Measurements from ENCODE around the gene MOB3B. TPM values are rescaled to one million over a fixed set of nuclear protein-coding genes. Genes with fewer than 3 reads are reported as not detected.

The MOB3B gene
- total and polyA plus RNA-seq, 10 of the 15 experiments (the other 5 are each of a cell fraction or from before 2014, with no cell fraction given) = 0.44 to 2.7 (median 0.91) TPM

DNA sequence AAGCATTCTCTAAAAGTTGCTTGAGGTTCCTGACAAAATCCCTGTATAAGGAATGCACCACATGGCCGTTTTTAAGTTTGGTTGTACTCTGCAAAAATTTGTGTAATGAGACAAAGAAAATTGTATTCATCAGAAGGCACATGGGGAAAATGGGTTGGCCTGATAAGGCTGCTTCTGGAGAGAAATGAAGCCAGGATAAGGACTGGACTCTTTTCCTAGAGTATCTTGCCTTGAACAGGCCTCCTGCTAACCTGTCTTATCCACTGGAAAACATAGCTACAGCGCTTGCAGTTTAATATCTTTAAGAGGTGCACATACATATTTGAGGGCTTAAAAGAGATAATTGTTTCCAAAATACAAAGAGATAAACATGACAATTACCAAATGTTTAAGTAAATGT is 46.9 kb downstream of the MOB3B start:
- FAIRE-seq (no peak), DNase-seq (ENCODE audit: low read depth, low spot score) (no peak), ATAC-seq (no peak)
- RAD21 ChIA-PET (ENCODE audit: unreplicated experiment) = interaction anchor here (0.9 kb wide), 1 partner anchor 105 kb away, joined by 3 read pairs; no protein-coding TSS in a partner anchor
- no peak for TF ChIP-seq NFXL1 (IDR thresholded peaks at IDR 0.05; ENCODE audit: borderline replicate concordance)
- TF ChIP-seq CREB1 (IDR thresholded peaks at IDR 0.05; ENCODE audit: low read depth) = no peak
- TF ChIP-seq NBN (IDR thresholded peaks at IDR 0.05) = no peak
- no peak for TF ChIP-seq FOS (IDR thresholded peaks at IDR 0.05; ENCODE audit: borderline replicate concordance, extremely low read depth, insufficient read length)
- TF ChIP-seq TCF7 (IDR thresholded peaks at IDR 0.05; ENCODE audit: borderline replicate concordance) = no peak
- TF ChIP-seq, protein P1, sequence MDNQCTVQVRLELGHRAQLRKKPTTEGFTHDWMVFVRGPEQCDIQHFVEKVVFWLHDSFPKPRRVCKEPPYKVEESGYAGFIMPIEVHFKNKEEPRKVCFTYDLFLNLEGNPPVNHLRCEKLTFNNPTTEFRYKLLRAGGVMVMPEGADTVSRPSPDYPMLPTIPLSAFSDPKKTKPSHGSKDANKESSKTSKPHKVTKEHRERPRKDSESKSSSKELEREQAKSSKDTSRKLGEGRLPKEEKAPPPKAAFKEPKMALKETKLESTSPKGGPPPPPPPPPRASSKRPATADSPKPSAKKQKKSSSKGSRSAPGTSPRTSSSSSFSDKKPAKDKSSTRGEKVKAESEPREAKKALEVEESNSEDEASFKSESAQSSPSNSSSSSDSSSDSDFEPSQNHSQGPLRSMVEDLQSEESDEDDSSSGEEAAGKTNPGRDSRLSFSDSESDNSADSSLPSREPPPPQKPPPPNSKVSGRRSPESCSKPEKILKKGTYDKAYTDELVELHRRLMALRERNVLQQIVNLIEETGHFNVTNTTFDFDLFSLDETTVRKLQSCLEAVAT (IDR thresholded peaks at IDR 0.05) = no peak
- TF ChIP-seq, protein P2, sequence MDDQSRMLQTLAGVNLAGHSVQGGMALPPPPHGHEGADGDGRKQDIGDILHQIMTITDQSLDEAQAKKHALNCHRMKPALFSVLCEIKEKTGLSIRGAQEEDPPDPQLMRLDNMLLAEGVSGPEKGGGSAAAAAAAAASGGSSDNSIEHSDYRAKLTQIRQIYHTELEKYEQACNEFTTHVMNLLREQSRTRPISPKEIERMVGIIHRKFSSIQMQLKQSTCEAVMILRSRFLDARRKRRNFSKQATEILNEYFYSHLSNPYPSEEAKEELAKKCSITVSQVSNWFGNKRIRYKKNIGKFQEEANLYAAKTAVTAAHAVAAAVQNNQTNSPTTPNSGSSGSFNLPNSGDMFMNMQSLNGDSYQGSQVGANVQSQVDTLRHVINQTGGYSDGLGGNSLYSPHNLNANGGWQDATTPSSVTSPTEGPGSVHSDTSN (IDR thresholded peaks at IDR 0.05; ENCODE audit: insufficient replicate concordance, low read depth, low read length) = no peak
- no peak for TF ChIP-seq STAT3 (IDR thresholded peaks at IDR 0.05; ENCODE audit: low read depth, low read length)
- TF ChIP-seq, protein P3, sequence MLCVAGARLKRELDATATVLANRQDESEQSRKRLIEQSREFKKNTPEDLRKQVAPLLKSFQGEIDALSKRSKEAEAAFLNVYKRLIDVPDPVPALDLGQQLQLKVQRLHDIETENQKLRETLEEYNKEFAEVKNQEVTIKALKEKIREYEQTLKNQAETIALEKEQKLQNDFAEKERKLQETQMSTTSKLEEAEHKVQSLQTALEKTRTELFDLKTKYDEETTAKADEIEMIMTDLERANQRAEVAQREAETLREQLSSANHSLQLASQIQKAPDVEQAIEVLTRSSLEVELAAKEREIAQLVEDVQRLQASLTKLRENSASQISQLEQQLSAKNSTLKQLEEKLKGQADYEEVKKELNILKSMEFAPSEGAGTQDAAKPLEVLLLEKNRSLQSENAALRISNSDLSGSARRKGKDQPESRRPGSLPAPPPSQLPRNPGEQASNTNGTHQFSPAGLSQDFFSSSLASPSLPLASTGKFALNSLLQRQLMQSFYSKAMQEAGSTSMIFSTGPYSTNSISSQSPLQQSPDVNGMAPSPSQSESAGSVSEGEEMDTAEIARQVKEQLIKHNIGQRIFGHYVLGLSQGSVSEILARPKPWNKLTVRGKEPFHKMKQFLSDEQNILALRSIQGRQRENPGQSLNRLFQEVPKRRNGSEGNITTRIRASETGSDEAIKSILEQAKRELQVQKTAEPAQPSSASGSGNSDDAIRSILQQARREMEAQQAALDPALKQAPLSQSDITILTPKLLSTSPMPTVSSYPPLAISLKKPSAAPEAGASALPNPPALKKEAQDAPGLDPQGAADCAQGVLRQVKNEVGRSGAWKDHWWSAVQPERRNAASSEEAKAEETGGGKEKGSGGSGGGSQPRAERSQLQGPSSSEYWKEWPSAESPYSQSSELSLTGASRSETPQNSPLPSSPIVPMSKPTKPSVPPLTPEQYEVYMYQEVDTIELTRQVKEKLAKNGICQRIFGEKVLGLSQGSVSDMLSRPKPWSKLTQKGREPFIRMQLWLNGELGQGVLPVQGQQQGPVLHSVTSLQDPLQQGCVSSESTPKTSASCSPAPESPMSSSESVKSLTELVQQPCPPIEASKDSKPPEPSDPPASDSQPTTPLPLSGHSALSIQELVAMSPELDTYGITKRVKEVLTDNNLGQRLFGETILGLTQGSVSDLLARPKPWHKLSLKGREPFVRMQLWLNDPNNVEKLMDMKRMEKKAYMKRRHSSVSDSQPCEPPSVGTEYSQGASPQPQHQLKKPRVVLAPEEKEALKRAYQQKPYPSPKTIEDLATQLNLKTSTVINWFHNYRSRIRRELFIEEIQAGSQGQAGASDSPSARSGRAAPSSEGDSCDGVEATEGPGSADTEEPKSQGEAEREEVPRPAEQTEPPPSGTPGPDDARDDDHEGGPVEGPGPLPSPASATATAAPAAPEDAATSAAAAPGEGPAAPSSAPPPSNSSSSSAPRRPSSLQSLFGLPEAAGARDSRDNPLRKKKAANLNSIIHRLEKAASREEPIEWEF (IDR thresholded peaks at IDR 0.05; ENCODE audit: insufficient replicate concordance, low read depth, low read length) = no peak
- TF ChIP-seq RAD21 (IDR thresholded peaks at IDR 0.05; ENCODE audit: insufficient read depth, low read depth, low read length) = no peak
- TF ChIP-seq, protein P4, sequence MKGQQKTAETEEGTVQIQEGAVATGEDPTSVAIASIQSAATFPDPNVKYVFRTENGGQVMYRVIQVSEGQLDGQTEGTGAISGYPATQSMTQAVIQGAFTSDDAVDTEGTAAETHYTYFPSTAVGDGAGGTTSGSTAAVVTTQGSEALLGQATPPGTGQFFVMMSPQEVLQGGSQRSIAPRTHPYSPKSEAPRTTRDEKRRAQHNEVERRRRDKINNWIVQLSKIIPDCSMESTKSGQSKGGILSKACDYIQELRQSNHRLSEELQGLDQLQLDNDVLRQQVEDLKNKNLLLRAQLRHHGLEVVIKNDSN (IDR thresholded peaks at IDR 0.05; ENCODE audit: borderline replicate concordance, extremely low read length, insufficient read depth, low read depth, low read length) = no peak
- no peak for TF ChIP-seq RCOR1 (conservative IDR thresholded peaks at IDR 0.05; ENCODE audit: low read depth, low read length)
- TF ChIP-seq IKZF1 (conservative IDR thresholded peaks at IDR 0.05) = no peak
- TF ChIP-seq MTA3 (IDR thresholded peaks at IDR 0.05; ENCODE audit: borderline replicate concordance, low read length) = no peak
- TF ChIP-seq ZBED1 (IDR thresholded peaks at IDR 0.05; ENCODE audit: borderline replicate concordance) = no peak
- H3K4me1 ChIP-seq (ENCODE audit: control insufficient read depth, insufficient read depth, low read length) = peaks cover 19% of the 10 kb centered on the region
- no peaks in the 10 kb centered on the region for H3K36me3 ChIP-seq (ENCODE audit: control insufficient read depth in 2 of 2, insufficient read depth in 2 of 2, low read length in 1 of 2)
- 60% methylated on average over 2 of the region's 2 CpGs for WGBS (ENCODE audit: insufficient coverage, insufficient replicate concordance, low lambda C conversion rate, missing lambda C conversion rate)
- SMC1A ChIA-PET (ENCODE audit: uncharacterized antibody, unreplicated experiment) = interaction anchor here (1.1 to 1.6 kb wide), 3 partner anchors 15 to 117 kb away, joined by 3 read pairs; no protein-coding TSS in a partner anchor
- H3K4me3 ChIP-seq = no peak overlapping the region
- POLR2A ChIA-PET = interaction anchor here (0.5 kb wide), 1 partner anchor 113 kb away, joined by 5 read pairs; no protein-coding TSS in a partner anchor
- H4K20me1 ChIP-seq (ENCODE audit: control insufficient read depth, insufficient read depth) = no peaks in the 10 kb centered on the region
- CTCF ChIA-PET = interaction anchor here (1.0 kb wide), 1 partner anchor 43 kb away, joined by 3 read pairs; no protein-coding TSS in a partner anchor
- in situ Hi-C loops (cut with MboI) (no loop called here), intact Hi-C loops (cut with micrococcal nuclease; ENCODE audit: unreplicated experiment) (no loop called here)
- no TSS peak for BruUV-seq (replicated peaks)
- H3K9ac ChIP-seq (ENCODE audit: control insufficient read depth, insufficient read depth, low read length) = no peak overlapping the region
- H3K27me3 ChIP-seq (replicated peaks in 1 of 2; ENCODE audit: control insufficient read depth in 2 of 2, insufficient read depth in 2 of 2, low read length in 1 of 2) = no peaks in the 10 kb centered on the region
- no peak overlapping the region for H3K27ac ChIP-seq (ENCODE audit: control insufficient read depth, insufficient read depth)
- H3K4me2 ChIP-seq (ENCODE audit: control insufficient read depth, insufficient read depth) = no peak overlapping the region
- peaks cover 2% of the 10 kb centered on the region; the same call in 1 of the 3 replicates for H3K9me3 ChIP-seq (replicated peaks; ENCODE audit: control insufficient read depth, insufficient read depth, low read length)
- no peaks in the 10 kb centered on the region for H3K79me2 ChIP-seq (ENCODE audit: control insufficient read depth, insufficient read depth, low read length)
- H2AFZ ChIP-seq (ENCODE audit: control insufficient read depth, low read depth, low read length) = no peak overlapping the region

Data from GM12878 (cell line).